GM23338 (cell line): ENCODE data around the gene ZNF787. TPM values are rescaled to one million over a fixed set of nuclear protein-coding genes. Genes with fewer than 3 reads are reported as not detected.
A peak's percentile ranks its signal among the peaks of the same experiment; 100 is the strongest.

ENCODE experiments used
- ATAC-seq: fragments of 200-7000 bp; cut with Tn5 transposase; 3 replicates; pipeline ENCODE4 v1.9.1; 2020
- DNase-seq: peaks from one replicate; pipeline ENCODE4 v3.0.0-alpha.2; 2015; ENCODE audit warnings: low spot score
- H2AFZ ChIP-seq: fragments of 200-600 bp; sonication (generic); 2 replicates; pipeline ENCODE4 v1.8.0; 2016; ENCODE audit warnings: antibody characterized with exemption, mild to moderate bottlenecking, moderate library complexity
- H3F3A ChIP-seq: fragments of 200-600 bp; sonication (generic); replicated peaks from 2 replicates; pipeline ENCODE4 v1.8.0; 2017; ENCODE audit warnings: antibody characterized with exemption, mixed run types, low read depth
- H3K27ac ChIP-seq: fragments of 200-600 bp; sonication (generic); 2 replicates; pipeline ENCODE4 v1.6.1; 2016; ENCODE audit warnings: low read depth
- H3K27me3 ChIP-seq: fragments of 200-600 bp; sonication (generic); 2 replicates; pipeline ENCODE4 v1.8.0; 2016; ENCODE audit warnings: mild to moderate bottlenecking, mixed run types, moderate library complexity; ENCODE audit not compliant: insufficient read depth
- H3K36me3 ChIP-seq: fragments of 200-600 bp; sonication (generic); 2 replicates; pipeline ENCODE4 v1.8.0; 2016; ENCODE audit warnings: mild to moderate bottlenecking; ENCODE audit not compliant: insufficient read depth
- H3K4me1 ChIP-seq: fragments of 200-600 bp; sonication (generic); 2 replicates; pipeline ENCODE4 v1.8.0; 2016; ENCODE audit warnings: mild to moderate bottlenecking, moderate library complexity; ENCODE audit not compliant: insufficient read depth
- H3K4me2 ChIP-seq: fragments of 200-600 bp; sonication (generic); 2 replicates; pipeline ENCODE4 v1.7.1; 2017; ENCODE audit warnings: mixed run types
- H3K4me3 ChIP-seq: fragments of 200-600 bp; sonication (generic); 2 replicates; pipeline ENCODE4 v1.6.1; 2016; ENCODE audit warnings: mixed run types
- H3K79me2 ChIP-seq: fragments of 200-600 bp; sonication (generic); replicated peaks from 2 replicates; pipeline ENCODE4 v1.8.0; 2017; ENCODE audit warnings: mild to moderate bottlenecking; ENCODE audit not compliant: insufficient read depth
- H3K9me2 ChIP-seq: fragments of 200-600 bp; sonication (generic); 2 replicates; pipeline ENCODE4 v1.8.0; 2017; ENCODE audit not compliant: insufficient read depth
- H4K20me1 ChIP-seq: fragments of 200-600 bp; sonication (generic); replicated peaks from 2 replicates; pipeline ENCODE4 v1.8.0; 2017; ENCODE audit warnings: mild to moderate bottlenecking; ENCODE audit not compliant: insufficient read depth
- H3K27ac Mint-ChIP-seq: 2 replicates; pipeline ENCODE4 v1.8.0; 2020; ENCODE audit warnings: inconsistent platforms, mild to moderate bottlenecking, moderate library complexity, mixed read lengths
- H3K27me3 Mint-ChIP-seq: 3 replicates; pipeline ENCODE4 v1.8.0; 2022; ENCODE audit warnings: low read depth, mild to moderate bottlenecking, moderate library complexity, mixed read lengths, inconsistent platforms; ENCODE audit not compliant: insufficient read depth, poor library complexity
- H3K36me3 Mint-ChIP-seq: 3 replicates; pipeline ENCODE4 v1.8.0; 2021; ENCODE audit warnings: low read depth, mild to moderate bottlenecking, inconsistent platforms, moderate library complexity, mixed read lengths
- H3K4me1 Mint-ChIP-seq: 3 replicates; pipeline ENCODE4 v1.8.0; 2020; ENCODE audit warnings: mild to moderate bottlenecking, inconsistent platforms, mixed read lengths
- H3K4me3 Mint-ChIP-seq: 3 replicates; pipeline ENCODE4 v1.8.0; 2021; ENCODE audit warnings: moderate library complexity, mild to moderate bottlenecking, inconsistent platforms, mixed read lengths
- H3K9me3 Mint-ChIP-seq: 3 replicates; pipeline ENCODE4 v1.8.0; 2020; ENCODE audit warnings: moderate library complexity, mild to moderate bottlenecking, inconsistent platforms, mixed read lengths
- EZH2phosphoT487 ChIP-seq: fragments of 200-600 bp; sonication (generic); IDR thresholded peaks from one replicate; pipeline ENCODE4 v1.8.1; 2018; ENCODE audit warnings: antibody characterized with exemption; ENCODE audit not compliant: unreplicated experiment
- NANOG ChIP-seq: IDR thresholded peaks from 2 replicates; pipeline ENCODE4 v1.6.1; 2016; ENCODE audit warnings: antibody characterized with exemption, borderline replicate concordance
- ZNF114 ChIP-seq: fragments of 250-450 bp; sonication (Bioruptor Pico); IDR thresholded peaks from 2 replicates; pipeline ENCODE4 v1.5.0; 2020; ENCODE audit warnings: mild to moderate bottlenecking, moderate library complexity
- ZNF331 ChIP-seq: fragments of 250-450 bp; sonication (Bioruptor Pico); IDR thresholded peaks from 2 replicates; pipeline ENCODE4 v1.5.0; 2020; ENCODE audit warnings: low read depth, mild to moderate bottlenecking, moderate library complexity
- polyA plus RNA-seq: library from polyadenylated mRNA; unstranded; fragments of >200 nt; fragmentation: Nextera tagmentation; extraction: Ambion mirVana; gene quantifications from 2 replicates; pipeline ENCODE4 v1.2.1, GENCODE V29; 2016
- total RNA-seq: library from RNA; depleted of rRNA; stranded (reverse); fragments of >200 nt; shearing (Covaris generic); gene quantifications from 2 replicates; pipeline ENCODE4 v1.2.3, GENCODE V29; 2014
- TF ChIP-seq, protein P1 (sequence below), 2 experiments: fragments of 200-600 bp in 1 of 2; sonication (generic) in 1 of 2; conservative IDR thresholded peaks; 2 replicates each; pipeline versions ENCODE4 v1.5.1 to v1.6.1; 2016 to 2017; ENCODE audit warnings: antibody characterized with exemption in 2 of 2, low read depth in 2 of 2, mild to moderate bottlenecking in 2 of 2, moderate library complexity in 1 of 2
- TF ChIP-seq, protein P2 (sequence below): IDR thresholded peaks from one replicate; pipeline ENCODE4 v1.6.1; 2018; ENCODE audit warnings: antibody characterized with exemption; ENCODE audit not compliant: unreplicated experiment
- TF ChIP-seq, protein P3 (sequence below): IDR thresholded peaks from 2 replicates; pipeline ENCODE4 v1.6.1; 2016; ENCODE audit warnings: antibody characterized with exemption

Gene ZNF787
- total and polyA plus RNA-seq, 2 experiments from 2014 or later, result 12.5 to 44.6 TPM

DNA sequence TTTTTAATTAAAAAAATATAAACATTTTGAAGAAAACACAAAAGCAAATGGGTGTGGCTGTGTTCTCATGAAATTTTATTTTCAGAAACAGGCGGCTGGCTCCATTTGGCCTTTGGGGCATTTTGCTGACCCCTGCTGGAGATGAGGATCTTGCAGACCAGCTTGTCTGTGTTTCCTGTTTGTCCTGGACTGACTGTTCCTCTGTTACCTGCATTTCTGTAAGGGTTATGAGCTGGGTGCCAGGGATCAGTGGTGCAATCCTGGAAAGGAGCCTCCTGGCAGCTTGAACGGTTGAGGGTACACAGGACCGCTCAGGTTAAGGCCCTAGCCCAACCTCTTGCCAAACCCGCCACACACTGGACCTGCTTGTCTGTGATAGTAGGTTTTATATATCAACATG is 49.9 kb downstream of the ZNF787 start:
- Histone ChIP-seq H3K4me2 (no peak overlapping the region), H4K20me1 (no peaks in the 10 kb centered on the region), H3F3A (no peaks in the 10 kb centered on the region), H3K79me2 (no peaks in the 10 kb centered on the region), H3K9me2 (no peaks in the 10 kb centered on the region), H3K4me1 (no peaks in the 10 kb centered on the region), H3K27ac (no peak overlapping the region), H3K4me3 (no peak overlapping the region), H2AFZ (no peak overlapping the region), H3K27me3 (0 out of 2 replicates have a peak, but pooled peaks cover 7% of the 10 kb centered on the region), H3K36me3 (no peaks in the 10 kb centered on the region)
- ATAC-seq (peak; percentile 48; the same call in 2 of the 3 replicates), DNase-seq (peak; percentile 63)
- no peaks in the 10 kb centered on the region for H3K4me1 Mint-ChIP-seq
- no peak overlapping the region for H3K4me3 Mint-ChIP-seq
- no peak for TF ChIP-seq ZNF331 (CRISPR knock-in tag)
- TF ChIP-seq, protein P1, sequence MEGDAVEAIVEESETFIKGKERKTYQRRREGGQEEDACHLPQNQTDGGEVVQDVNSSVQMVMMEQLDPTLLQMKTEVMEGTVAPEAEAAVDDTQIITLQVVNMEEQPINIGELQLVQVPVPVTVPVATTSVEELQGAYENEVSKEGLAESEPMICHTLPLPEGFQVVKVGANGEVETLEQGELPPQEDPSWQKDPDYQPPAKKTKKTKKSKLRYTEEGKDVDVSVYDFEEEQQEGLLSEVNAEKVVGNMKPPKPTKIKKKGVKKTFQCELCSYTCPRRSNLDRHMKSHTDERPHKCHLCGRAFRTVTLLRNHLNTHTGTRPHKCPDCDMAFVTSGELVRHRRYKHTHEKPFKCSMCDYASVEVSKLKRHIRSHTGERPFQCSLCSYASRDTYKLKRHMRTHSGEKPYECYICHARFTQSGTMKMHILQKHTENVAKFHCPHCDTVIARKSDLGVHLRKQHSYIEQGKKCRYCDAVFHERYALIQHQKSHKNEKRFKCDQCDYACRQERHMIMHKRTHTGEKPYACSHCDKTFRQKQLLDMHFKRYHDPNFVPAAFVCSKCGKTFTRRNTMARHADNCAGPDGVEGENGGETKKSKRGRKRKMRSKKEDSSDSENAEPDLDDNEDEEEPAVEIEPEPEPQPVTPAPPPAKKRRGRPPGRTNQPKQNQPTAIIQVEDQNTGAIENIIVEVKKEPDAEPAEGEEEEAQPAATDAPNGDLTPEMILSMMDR (conservative IDR thresholded peaks at IDR 0.05; ENCODE audit: low read depth in 2 of 2), result peak; percentile 58 to 70
- peaks cover 4% of the 10 kb centered on the region for H3K27me3 Mint-ChIP-seq
- H3K9me3 Mint-ChIP-seq, result peaks cover 4% of the 10 kb centered on the region
- no peak overlapping the region for H3K27ac Mint-ChIP-seq
- H3K36me3 Mint-ChIP-seq, result no peaks in the 10 kb centered on the region

DNA sequence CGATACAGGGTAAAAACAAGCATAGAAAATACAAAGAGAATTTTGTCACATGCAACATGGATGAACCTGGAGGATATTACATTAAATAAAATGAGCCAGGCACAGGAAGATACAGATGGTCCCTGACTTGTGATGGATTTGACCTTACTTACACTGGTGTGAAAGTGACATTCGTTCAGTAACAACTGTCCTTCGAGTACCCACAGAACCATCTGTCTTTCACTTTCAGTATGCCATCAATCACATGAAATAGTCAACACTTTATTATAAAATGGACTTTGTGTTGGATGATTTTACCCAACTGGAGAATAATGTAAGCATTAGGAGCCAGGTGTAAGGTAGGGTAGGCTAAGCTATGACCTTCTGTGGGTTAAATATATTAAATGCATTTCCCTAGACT is 51.5 kb downstream of the ZNF787 start:
- no peaks in the 10 kb centered on the region for H3K9me2 ChIP-seq
- Mint-ChIP-seq H3K9me3 (peaks cover 9% of the 10 kb centered on the region), H3K27ac (no peak overlapping the region), H3K4me1 (no peaks in the 10 kb centered on the region; the same call in 2 of the 3 replicates), H3K4me3 (no peak overlapping the region), H3K36me3 (no peaks in the 10 kb centered on the region), H3K27me3 (peaks cover 6% of the 10 kb centered on the region)
- ATAC-seq (no peak), DNase-seq (no peak)
- H3K27ac ChIP-seq, result no peak overlapping the region
- no peaks in the 10 kb centered on the region for H3K36me3 ChIP-seq
- no peaks in the 10 kb centered on the region for H4K20me1 ChIP-seq
- H2AFZ ChIP-seq, result no peak overlapping the region
- no peak overlapping the region for H3K4me2 ChIP-seq
- no peaks in the 10 kb centered on the region for H3K4me1 ChIP-seq
- H3K27me3 ChIP-seq, result 0 out of 2 replicates have a peak, but pooled peaks cover 7% of the 10 kb centered on the region
- H3K79me2 ChIP-seq, result no peaks in the 10 kb centered on the region
- H3F3A ChIP-seq, result no peaks in the 10 kb centered on the region
- H3K4me3 ChIP-seq, result no peak overlapping the region
- TF ChIP-seq, protein P1 (conservative IDR thresholded peaks at IDR 0.05; ENCODE audit: low read depth in 2 of 2), result no peak
- TF ChIP-seq, protein P2, sequence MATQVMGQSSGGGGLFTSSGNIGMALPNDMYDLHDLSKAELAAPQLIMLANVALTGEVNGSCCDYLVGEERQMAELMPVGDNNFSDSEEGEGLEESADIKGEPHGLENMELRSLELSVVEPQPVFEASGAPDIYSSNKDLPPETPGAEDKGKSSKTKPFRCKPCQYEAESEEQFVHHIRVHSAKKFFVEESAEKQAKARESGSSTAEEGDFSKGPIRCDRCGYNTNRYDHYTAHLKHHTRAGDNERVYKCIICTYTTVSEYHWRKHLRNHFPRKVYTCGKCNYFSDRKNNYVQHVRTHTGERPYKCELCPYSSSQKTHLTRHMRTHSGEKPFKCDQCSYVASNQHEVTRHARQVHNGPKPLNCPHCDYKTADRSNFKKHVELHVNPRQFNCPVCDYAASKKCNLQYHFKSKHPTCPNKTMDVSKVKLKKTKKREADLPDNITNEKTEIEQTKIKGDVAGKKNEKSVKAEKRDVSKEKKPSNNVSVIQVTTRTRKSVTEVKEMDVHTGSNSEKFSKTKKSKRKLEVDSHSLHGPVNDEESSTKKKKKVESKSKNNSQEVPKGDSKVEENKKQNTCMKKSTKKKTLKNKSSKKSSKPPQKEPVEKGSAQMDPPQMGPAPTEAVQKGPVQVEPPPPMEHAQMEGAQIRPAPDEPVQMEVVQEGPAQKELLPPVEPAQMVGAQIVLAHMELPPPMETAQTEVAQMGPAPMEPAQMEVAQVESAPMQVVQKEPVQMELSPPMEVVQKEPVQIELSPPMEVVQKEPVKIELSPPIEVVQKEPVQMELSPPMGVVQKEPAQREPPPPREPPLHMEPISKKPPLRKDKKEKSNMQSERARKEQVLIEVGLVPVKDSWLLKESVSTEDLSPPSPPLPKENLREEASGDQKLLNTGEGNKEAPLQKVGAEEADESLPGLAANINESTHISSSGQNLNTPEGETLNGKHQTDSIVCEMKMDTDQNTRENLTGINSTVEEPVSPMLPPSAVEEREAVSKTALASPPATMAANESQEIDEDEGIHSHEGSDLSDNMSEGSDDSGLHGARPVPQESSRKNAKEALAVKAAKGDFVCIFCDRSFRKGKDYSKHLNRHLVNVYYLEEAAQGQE, result no peak
- TF ChIP-seq, protein P3, sequence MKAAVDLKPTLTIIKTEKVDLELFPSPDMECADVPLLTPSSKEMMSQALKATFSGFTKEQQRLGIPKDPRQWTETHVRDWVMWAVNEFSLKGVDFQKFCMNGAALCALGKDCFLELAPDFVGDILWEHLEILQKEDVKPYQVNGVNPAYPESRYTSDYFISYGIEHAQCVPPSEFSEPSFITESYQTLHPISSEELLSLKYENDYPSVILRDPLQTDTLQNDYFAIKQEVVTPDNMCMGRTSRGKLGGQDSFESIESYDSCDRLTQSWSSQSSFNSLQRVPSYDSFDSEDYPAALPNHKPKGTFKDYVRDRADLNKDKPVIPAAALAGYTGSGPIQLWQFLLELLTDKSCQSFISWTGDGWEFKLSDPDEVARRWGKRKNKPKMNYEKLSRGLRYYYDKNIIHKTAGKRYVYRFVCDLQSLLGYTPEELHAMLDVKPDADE, result no peak
- TF ChIP-seq NANOG (no peak), ZNF331 (CRISPR knock-in tag) (no peak), ZNF114 (CRISPR knock-in tag) (no peak), EZH2phosphoT487 (no peak)
